Myocyte (in vitro differentiated cells): ENCODE data around the gene HOXD1. TPM values are rescaled to one million over a fixed set of nuclear protein-coding genes. Genes with fewer than 3 reads are reported as not detected.

Experiments
- DNase-seq: peaks from one replicate; pipeline ENCODE4 v3.0.0-alpha.2; 2012; ENCODE audit warnings: low read depth
- total RNA-seq: library from RNA; depleted of rRNA; stranded (reverse); fragments of >200 nt; gene quantifications from 2 replicates; pipeline ENCODE4 v1.2.3, GENCODE V29; 2014

HOXD1 gene
- total RNA-seq, 1 donor from 2014 or later: not detected

GRCh38 chr2:176178757-176179295 is 9.6 kb upstream of the HOXD1 start:
- no peak for DNase-seq

- DNase-seq: no peak
Measured at GRCh38 chr2:176181551-176181950, 6.9 kb upstream of the HOXD1 start.

- DNase-seq: no peak
Measured at GRCh38 chr2:176182671-176183070, 5.8 kb upstream of the HOXD1 start.

- no peak for DNase-seq
Measured at GRCh38 chr2:176184749-176185148, 3.7 kb upstream of the HOXD1 start.

GRCh38 chr2:176186024-176186423 is 2.4 kb upstream of the HOXD1 start:
- DNase-seq: no peak

- no peak for DNase-seq
Measured at GRCh38 chr2:176187200-176187898, 1.1 kb upstream of the HOXD1 start.

- DNase-seq: no peak
Measured at GRCh38 chr2:176188774-176189680, 559 bp downstream of the HOXD1 start.

GRCh38 chr2:176189681-176190641 is 1.5 kb downstream of the HOXD1 start:
- DNase-seq: no peak

- DNase-seq: no peak
Measured at GRCh38 chr2:176192351-176192750, 3.9 kb downstream of the HOXD1 start.

- no peak for DNase-seq
Measured at GRCh38 chr2:176193048-176193447, 4.6 kb downstream of the HOXD1 start.

GRCh38 chr2:176199902-176200301 is 11.4 kb downstream of the HOXD1 start:
- DNase-seq: no peak

GRCh38 chr2:176200971-176201370 is 12.5 kb downstream of the HOXD1 start:
- DNase-seq: no peak

- DNase-seq: no peak
Measured at GRCh38 chr2:176202491-176202890, 14.0 kb downstream of the HOXD1 start.

- DNase-seq: no peak
Measured at GRCh38 chr2:176205126-176205525, 16.7 kb downstream of the HOXD1 start.

GRCh38 chr2:176206136-176206535 is 17.7 kb downstream of the HOXD1 start:
- no peak for DNase-seq

GRCh38 chr2:176206682-176207081 is 18.2 kb downstream of the HOXD1 start:
- DNase-seq: no peak

GRCh38 chr2:176211110-176211509 is 22.6 kb downstream of the HOXD1 start:
- DNase-seq: no peak

GRCh38 chr2:176212276-176212675 is 23.8 kb downstream of the HOXD1 start:
- DNase-seq: no peak

GRCh38 chr2:176213406-176213805 is 24.9 kb downstream of the HOXD1 start:
- peak; percentile 30 for DNase-seq

- no peak for DNase-seq
Measured at GRCh38 chr2:176227874-176228273, 39.4 kb downstream of the HOXD1 start.

GRCh38 chr2:176234156-176234555 is 45.7 kb downstream of the HOXD1 start:
- no peak for DNase-seq
